Renal pelvis (tissue), 4 donors: ENCODE measurements around the gene CERK. TPM values are rescaled to one million over a fixed set of nuclear protein-coding genes. Genes with fewer than 3 reads are reported as not detected.

Experiments
- DNase-seq: peaks from one replicate; pipeline ENCODE4 v3.0.0-alpha.2; 2013
- polyA plus RNA-seq, 3 donors: library from polyadenylated mRNA; unstranded; fragments of 120-200 nt; gene quantifications; one replicate each; pipeline ENCODE4 v1.2.1, GENCODE V29; 2013; ENCODE audit not compliant: insufficient read length in 3 of 3

Gene CERK
- polyA plus RNA-seq, 3 donors: 43.9 to 52.7 (median 50.7) TPM

GRCh38 chr22:46707827-46708570 is 30.1 kb downstream of the CERK start:
- DNase-seq: no peak

- DNase-seq: no peak
These were observed 30.7 kb downstream of the CERK start for GRCh38 chr22:46707305-46707704.

DNA sequence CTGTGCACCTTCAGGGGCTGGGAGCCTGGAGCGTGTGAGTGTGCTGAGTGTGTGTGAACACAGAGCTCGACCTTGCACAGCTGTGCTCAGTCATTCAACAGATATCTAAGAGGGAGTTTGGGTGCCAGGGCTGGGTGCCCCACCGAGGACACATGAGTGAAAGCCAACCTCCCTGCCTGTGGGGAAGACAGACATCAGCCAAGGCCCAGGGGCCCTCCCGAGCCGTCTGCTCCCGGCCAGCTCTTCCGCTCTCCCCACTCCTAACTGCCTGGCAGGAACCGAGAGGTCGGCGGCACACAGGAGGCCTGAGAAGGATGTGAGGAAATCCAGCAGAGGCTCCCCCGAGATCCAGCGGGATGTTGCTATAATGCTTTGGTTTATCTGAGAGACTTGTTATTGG is 32.0 kb downstream of the CERK start:
- no peak for DNase-seq

DNA sequence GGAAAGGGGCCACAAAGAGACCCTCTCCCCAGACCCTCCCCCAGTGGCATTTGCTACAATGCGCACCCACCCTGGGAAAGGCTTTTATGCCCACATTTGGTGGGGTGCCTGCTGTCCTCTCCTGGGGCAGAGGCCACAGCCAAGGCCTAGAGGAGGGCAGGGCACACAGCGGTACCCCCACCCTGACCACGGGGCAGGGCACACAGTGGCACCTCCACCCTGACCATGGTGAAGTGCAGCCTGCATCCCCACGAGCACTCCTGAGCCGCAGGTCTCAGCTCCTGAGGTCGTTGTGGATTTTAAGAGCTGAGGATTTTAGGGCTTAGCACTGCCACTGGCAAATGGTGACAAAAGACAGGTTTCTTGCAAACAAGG is 34.1 kb downstream of the CERK start:
- no peak for DNase-seq

GRCh38 chr22:46703171-46703995 is 34.7 kb downstream of the CERK start:
- DNase-seq: no peak

- DNase-seq: no peak
These were observed 36.8 kb downstream of the CERK start for GRCh38 chr22:46701262-46701661.

DNA sequence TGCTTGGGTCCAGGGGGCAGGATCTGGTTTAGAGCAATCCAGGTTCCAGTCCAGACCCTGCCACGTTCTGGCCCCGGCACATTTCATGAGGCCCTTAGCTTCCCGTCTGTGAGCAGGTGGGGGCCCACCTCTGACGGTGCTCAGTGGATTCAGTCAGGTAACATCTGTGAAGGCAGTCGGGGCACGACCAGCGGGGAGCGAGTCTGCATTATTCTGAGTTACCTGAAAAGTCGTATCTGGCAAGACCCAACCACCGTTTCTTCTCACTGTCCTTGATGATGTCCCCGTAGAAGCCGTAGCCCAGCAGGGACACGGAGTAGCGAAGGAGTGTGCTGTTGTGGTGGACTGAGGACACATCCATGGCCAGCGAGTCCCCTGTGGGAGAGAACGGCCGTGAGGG is 39.0 kb downstream of the CERK start:
- no peak for DNase-seq

DNA sequence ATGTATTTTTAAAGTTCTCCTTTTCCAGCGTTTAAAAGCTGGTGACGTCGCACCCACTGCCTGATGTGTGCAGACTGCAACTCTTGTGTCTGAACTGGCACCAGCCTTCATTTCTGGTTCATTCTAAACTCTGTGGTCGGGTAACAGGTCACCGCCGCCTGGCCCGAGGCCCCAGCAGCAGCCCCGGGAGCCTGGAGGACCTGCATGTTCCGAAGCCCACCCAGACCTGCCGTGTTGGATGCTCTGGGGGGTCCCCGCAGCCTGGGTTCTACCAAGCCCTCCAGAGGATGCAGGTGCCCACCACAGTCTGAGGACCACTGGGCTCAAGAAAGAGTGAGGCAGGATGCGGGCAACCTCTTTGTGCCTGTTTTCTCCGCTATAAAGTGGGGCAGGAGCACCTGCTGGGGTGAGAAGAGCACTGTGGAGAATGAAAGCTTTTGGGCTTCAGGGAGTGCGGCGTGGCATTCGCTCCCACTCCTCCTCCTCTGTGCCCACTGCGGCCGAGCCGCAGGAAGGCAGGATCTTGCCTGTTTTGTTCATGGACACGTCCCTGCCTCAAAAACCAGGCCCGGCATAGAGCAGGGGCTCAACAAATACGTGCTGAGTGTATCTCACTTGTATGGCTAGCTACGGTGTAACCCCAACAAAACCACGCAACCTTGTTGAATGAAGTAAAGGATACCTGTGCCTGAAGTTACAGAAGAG is 40.1 kb downstream of the CERK start:
- DNase-seq: no peak

DNA sequence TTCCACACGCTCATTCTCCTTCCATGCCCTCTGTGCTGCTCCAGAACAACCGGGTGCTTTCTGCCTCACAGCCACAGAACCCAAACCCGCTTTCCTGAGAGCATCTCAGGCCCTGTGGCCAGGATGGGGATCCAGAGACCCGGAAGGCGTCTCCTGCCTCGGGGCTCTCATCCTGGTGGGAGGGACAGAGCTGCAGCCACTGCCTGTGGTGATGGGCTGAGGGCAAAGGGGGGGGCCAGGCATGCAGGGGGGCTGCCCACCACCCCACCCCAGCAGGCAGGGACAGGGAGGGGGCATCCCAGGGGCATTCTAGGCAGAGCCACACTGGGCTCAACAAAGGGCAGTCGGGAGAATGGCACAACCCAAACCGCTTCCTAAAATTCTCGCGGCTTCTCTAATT is 41.4 kb downstream of the CERK start:
- no peak for DNase-seq

GRCh38 chr22:46696229-46696518 is 41.9 kb downstream of the CERK start:
- DNase-seq: no peak

- DNase-seq: no peak
These were observed 42.5 kb downstream of the CERK start for GRCh38 chr22:46695346-46696228.

- DNase-seq: no peak
These were observed 43.5 kb downstream of the CERK start for GRCh38 chr22:46694416-46695170.

DNA sequence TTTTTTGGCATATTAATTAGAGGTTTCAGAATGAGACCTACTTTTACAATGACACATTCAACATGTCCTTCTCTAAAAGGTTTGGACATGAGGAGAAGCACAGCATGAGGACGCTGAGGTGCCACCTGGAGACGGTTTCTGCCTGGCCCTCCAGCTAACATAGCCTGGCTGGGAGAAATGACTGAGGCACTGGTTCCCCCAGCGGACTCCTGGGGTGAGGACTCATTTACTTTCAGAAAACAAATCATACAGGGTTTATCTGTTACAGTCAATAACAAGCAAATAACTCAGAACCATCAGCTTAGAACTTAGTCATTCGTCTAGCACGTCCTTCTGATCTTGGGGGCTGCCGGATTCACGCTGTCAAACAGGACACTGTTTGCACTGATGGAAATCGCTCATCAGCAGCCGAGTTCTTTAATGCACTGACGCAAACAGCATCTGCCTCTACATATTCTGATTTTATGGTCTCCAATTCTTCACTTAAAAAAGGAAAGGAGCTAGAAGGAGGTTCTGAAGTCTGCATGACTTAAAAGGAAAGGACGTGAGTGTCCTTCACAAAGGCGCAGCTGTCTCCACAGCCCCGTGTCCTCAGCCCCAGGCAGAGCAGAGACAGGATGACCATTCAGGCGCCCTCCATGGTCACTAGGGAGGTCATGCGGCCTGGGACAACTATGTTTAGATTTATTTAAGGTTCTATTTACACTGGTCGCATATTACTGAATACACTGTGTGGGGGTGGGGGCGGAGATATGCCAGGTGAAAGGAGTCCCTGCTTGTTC is 44.2 kb downstream of the CERK start:
- DNase-seq: no peak

GRCh38 chr22:46691571-46691970 is 46.5 kb downstream of the CERK start:
- no peak for DNase-seq

DNA sequence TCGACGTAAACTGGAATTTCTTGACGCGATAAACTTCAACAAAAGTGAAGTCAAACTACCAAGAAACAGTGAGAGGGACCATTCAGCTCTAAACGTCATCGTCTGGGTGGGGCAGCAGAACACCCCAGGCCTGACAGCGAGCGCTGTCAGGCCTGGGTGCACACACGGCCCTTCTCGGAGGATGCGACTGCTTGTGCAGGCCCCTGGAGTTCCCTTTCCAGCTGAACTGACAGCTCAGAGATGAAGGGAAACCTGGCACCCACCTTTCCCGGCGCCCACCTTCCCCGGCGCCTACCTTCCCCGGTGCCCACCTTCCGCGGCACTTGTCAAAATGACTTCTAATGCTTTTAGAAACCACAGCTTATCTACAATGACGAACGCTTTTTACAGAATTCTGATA is 47.9 kb downstream of the CERK start:
- no peak for DNase-seq

- DNase-seq: no peak
These were observed 49.1 kb downstream of the CERK start for GRCh38 chr22:46688949-46689348.

DNA sequence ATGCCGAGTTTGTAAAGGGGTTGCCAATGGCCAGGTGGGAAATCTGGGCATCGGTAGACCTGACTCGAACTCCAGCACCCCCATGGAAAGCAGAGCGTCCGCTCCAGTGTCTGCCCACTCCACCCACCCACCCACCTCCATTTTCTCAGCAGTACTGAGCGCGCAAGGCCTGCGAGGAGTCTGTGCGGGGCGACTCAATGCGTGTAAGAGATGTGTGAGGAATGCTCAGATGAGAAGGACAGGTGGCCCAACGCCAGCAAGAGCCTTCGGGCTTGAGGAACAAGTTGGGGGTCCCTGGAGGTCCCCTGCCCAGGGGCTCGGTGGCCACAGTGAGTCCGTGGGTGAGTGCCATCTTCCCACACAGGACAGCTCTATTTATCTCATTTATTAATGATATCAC is 50.6 kb downstream of the CERK start:
- no peak for DNase-seq

DNA sequence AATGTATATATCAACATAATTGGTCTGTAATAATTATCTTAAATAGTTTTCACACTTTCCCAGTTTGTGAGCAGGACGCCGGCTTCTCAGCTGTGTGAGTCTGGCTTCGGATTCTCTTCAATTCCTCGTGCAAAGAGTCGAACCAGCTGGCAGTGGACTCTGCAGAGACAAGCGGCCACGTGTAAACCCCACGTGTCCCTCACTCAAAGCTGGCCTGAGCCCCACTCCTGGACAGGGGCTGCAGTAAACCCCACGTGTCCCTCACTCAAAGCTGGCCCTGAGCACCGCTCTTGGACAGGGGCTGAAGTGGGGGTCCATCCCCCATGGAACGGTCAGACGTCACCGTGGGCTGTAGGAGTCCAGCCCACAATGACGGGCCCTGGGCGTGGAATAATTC is 51.0 kb downstream of the CERK start:
- DNase-seq: no peak

DNA sequence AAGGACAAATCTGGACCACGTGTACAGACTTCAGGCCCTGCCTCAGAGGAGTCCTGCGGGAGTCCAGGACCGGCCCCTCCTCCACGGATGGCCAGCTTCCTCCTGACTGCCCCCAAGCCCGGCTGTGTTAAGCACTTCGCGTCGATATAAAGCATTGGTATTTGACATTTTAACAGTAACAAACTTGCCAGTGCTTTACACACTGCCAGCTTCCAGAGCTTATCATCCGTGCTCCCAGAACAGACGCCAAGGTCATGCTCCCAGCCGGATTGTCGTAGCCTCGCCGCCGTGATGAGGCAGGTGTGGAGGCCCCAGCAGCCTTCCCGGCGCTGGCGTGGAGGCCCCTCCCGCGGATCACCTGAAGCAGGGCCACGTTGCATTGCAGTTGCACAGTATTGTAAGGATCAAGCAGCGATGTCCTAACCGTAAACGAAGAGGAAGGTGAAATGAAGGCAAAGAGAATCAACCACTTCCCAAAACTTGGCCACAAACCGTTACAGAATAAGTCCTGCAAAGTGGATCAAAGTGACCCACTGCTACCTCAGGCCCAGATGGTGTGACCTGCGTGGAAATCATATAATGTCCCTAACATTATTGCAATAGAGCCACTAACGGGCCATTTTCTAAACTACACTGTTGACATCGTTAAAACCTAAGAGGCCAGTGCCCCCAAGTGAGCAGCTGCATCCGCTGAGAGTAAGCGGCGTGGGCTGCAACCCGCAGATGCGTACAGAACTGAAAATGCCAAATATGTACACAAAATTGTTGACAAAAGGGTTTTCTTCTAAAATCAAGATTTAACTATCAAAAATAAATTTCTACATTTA is 51.6 kb downstream of the CERK start:
- DNase-seq: peak; percentile 36

GRCh38 chr22:46684706-46685105 is 53.3 kb downstream of the CERK start:
- DNase-seq: peak; percentile 28
